ENCODE results near the gene CMAS. TPM values are rescaled to one million over a fixed set of nuclear protein-coding genes. Genes with fewer than 3 reads are reported as not detected.

The CMAS gene
- total and polyA plus RNA-seq, 2 donors (not counting 3 experiments of a cell fraction or from before 2014, with no cell fraction given): 8.5 to 35.4 TPM

- no peak for TF ChIP-seq EZH2 (IDR thresholded peaks at IDR 0.05; ENCODE audit: borderline replicate concordance, low read depth, low read length, severe bottlenecking)
- TF ChIP-seq MAX (IDR thresholded peaks at IDR 0.05; ENCODE audit: insufficient read depth, insufficient read length): no peak
- TF ChIP-seq POLR2A (IDR thresholded peaks at IDR 0.05; ENCODE audit: low read depth, low read length): no peak
- no peak for TF ChIP-seq POLR2AphosphoS5 (IDR thresholded peaks at IDR 0.05; ENCODE audit: insufficient read depth, low read depth, low read length)
- TF ChIP-seq FOS (IDR thresholded peaks at IDR 0.05; ENCODE audit: borderline replicate concordance, insufficient read depth, low read length): no peak
- TF ChIP-seq JUN (IDR thresholded peaks at IDR 0.05; ENCODE audit: borderline replicate concordance, insufficient read depth, insufficient read length, low read depth): no peak
- no peak for TF ChIP-seq GATA2 (IDR thresholded peaks at IDR 0.05; ENCODE audit: insufficient read depth, insufficient read length, low read depth, low read length)
- TF ChIP-seq CTCF (IDR thresholded peaks at IDR 0.05; ENCODE audit: extremely low read depth in 1 of 2, insufficient read depth in 1 of 2, low read depth in 1 of 2, low read length in 2 of 2): no peak
- Histone ChIP-seq H3K9me3 (replicated peaks; ENCODE audit: control insufficient read depth, insufficient read depth, low read length) (no peaks in the 10 kb centered on the region), H3K27ac (ENCODE audit: insufficient read depth, low read depth, low read length) (no peak overlapping the region), H3K36me3 (ENCODE audit: control insufficient read depth in 2 of 2, extremely low read depth in 1 of 2, insufficient read depth in 2 of 2, low read length in 2 of 2) (no peaks in the 10 kb centered on the region), H3K4me1 (ENCODE audit: control insufficient read depth, extremely low read depth, insufficient read depth, low read length) (no peaks in the 10 kb centered on the region), H2AFZ (ENCODE audit: low read depth, low read length) (no peak overlapping the region), H3K4me3 (replicated peaks in 1 of 3; ENCODE audit: insufficient read depth in 1 of 3, low read depth in 1 of 3, low read length in 3 of 3) (no peak overlapping the region), H3K4me2 (ENCODE audit: insufficient read depth, low read length) (no peak overlapping the region), H3K9ac (replicated peaks; ENCODE audit: extremely low read depth, insufficient read depth, low read length) (no peak overlapping the region), H3K9me1 (replicated peaks; ENCODE audit: control insufficient read depth, extremely low read depth, insufficient read depth, low read length) (no peaks in the 10 kb centered on the region), H4K20me1 (replicated peaks; ENCODE audit: control insufficient read depth, extremely low read depth, insufficient read depth, low read length) (no peaks in the 10 kb centered on the region), H3K27me3 (ENCODE audit: control insufficient read depth in 2 of 2, insufficient read depth in 2 of 2, low read length in 2 of 2) (no peaks in the 10 kb centered on the region), H3K79me2 (ENCODE audit: control insufficient read depth, insufficient read depth, low read length) (no peaks in the 10 kb centered on the region)
- no TSS peak for BruUV-seq (replicated peaks)
- intact Hi-C loops (cut with micrococcal nuclease) (no loop called here), dilution Hi-C loops (cut with MboI; ENCODE audit: extremely low pct_ligation_motif_present, low sequenced_read_pairs) (no loop called here)
- DNase-seq (ENCODE audit: low read depth, low spot score) (no peak), FAIRE-seq (no peak)
- ChIA-PET POLR2A (no interaction called here), CTCF (interaction anchor here (1.2 kb wide), 1 partner anchor 333 kb away, joined by 3 read pairs; no protein-coding TSS in a partner anchor)
Observed at GRCh38 chr12:22110176-22110575, 64.2 kb downstream of the CMAS start.

Other genes starting within 250 kb of the CMAS start
- not detected in 2 replicates for gene ABCC9, start 104.8 kb upstream of the CMAS start, total RNA-seq
- gene ABCC9, start 104.8 kb upstream of the CMAS start, polyA plus RNA-seq: under 0.01 TPM in 1 of 2 replicates, not detected in the other

All from endothelial cell of umbilical vein (primary cell).